Fibroblast of peridontal ligament (primary cell): Measurements from ENCODE around the gene NDUFAF7.
"Not testable (repeated sequence)": the region's sequence is repeated elsewhere in the genome, so short reads cannot be mapped to it uniquely, and the experiment has no call there.

ENCODE experiments used
- DNase-seq: peaks from one replicate; pipeline ENCODE4 v3.0.0-alpha.2; 2010; ENCODE audit errors: extremely low read depth

Gene NDUFAF7

GRCh38 chr2:37231241-37232130, at the start of gene NDUFAF7, which contains the start of gene CEBPZ:
TSS of gene NDUFAF7 (plus strand) at chr2:37231658. CDS start at chr2:37231706, 48 bp downstream.
TSS of gene CEBPZ (minus strand) at chr2:37231596. CDS start at chr2:37231567, 29 bp downstream.
- DNase-seq: peak; percentile 91

GRCh38 chr2:37181726-37182684, 49.5 kb upstream of the NDUFAF7 start:
- DNase-seq: peak; percentile 33

GRCh38 chr2:37188570-37188969, 42.9 kb upstream of the NDUFAF7 start, which contains the start of gene SULT6B1:
TSS of gene SULT6B1 (minus strand) at chr2:37188670. CDS start at chr2:37188640, 30 bp downstream.
- DNase-seq: no peak

- peak; percentile 83 for DNase-seq
These were observed 41.9 kb upstream of the NDUFAF7 start for GRCh38 chr2:37189452-37190153.

- no peak for DNase-seq
These were observed 41.2 kb upstream of the NDUFAF7 start for GRCh38 chr2:37190290-37190689.

GRCh38 chr2:37191253-37191652, 40.2 kb upstream of the NDUFAF7 start:
- DNase-seq: no peak

GRCh38 chr2:37191747-37192146, 39.7 kb upstream of the NDUFAF7 start:
- DNase-seq: no peak

- DNase-seq: no peak
These were observed 38.9 kb upstream of the NDUFAF7 start for GRCh38 chr2:37192551-37192950.

- not testable (repeated sequence) for DNase-seq
These were observed 35.6 kb upstream of the NDUFAF7 start for GRCh38 chr2:37195862-37196319.

- peak; percentile 81 for DNase-seq
These were observed 34.9 kb upstream of the NDUFAF7 start, which contains the start of gene CEBPZOS for GRCh38 chr2:37196320-37197195. TSS of gene CEBPZOS (plus strand) at chr2:37196496. CDS start at chr2:37199705, 3,209 bp downstream.

GRCh38 chr2:37198681-37199065, 32.8 kb upstream of the NDUFAF7 start:
- no peak for DNase-seq

GRCh38 chr2:37201208-37201607, 30.2 kb upstream of the NDUFAF7 start:
- peak; percentile 5 for DNase-seq

GRCh38 chr2:37201766-37202165, 29.7 kb upstream of the NDUFAF7 start:
- no peak for DNase-seq

- no peak for DNase-seq
These were observed 27.8 kb upstream of the NDUFAF7 start for GRCh38 chr2:37203708-37204107.

GRCh38 chr2:37205071-37205661, 26.3 kb upstream of the NDUFAF7 start:
- DNase-seq: not testable (repeated sequence)

- DNase-seq: no peak
These were observed 25.6 kb upstream of the NDUFAF7 start for GRCh38 chr2:37205689-37206341.

- DNase-seq: not testable (repeated sequence)
These were observed 24.7 kb upstream of the NDUFAF7 start for GRCh38 chr2:37206760-37207159.

- no peak for DNase-seq
These were observed 20.2 kb upstream of the NDUFAF7 start for GRCh38 chr2:37211212-37211611.

GRCh38 chr2:37211939-37212338, 19.5 kb upstream of the NDUFAF7 start:
- no peak for DNase-seq
